HK-2 (cell line): ENCODE data around the gene GSK3B.
"Not testable (repeated sequence)": the region's sequence is repeated elsewhere in the genome, so short reads cannot be mapped to it uniquely, and the experiment has no call there.

Experiments used
- DNase-seq: peaks from one replicate; pipeline ENCODE4 v3.0.0-alpha.2; 2018; ENCODE audit not compliant: unreplicated experiment

Gene GSK3B

DNA sequence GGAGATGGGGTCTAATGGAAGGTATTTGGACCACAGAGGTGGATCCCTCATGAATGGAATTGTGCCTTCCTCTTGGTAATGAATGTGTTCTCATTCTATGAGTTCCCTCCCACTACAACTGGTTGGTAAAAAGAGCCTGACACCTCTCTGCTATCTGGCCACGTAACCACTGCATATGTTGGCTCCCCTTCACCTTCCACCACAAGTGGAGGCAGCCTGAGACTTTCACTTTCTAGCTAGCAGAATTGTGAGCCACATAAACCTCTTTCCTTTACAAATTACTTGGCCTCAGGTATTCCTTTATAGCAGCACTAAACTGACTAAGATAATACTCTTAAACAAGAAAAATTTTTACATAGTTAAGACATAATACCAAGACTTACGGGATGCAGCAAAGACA, 157.0 kb downstream of the GSK3B start:
- DNase-seq, result no peak

DNA sequence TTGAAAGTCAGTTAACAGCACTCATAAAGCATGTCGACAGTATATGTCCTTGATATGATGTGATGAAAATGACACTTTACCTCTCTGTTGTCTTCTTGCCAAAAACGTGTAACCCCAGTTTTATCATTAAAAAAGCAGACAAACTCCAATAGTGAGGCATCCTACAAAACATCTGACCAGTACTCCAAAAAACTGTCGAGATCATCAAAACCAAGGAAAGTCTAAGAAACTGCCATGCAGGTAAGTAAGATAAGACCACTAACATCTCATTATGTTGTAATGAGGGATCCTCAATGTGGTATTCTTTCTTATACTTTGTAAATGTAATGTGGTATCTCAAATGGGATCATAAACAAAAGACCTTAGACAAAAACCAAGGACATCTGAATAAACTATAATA, 160.0 kb downstream of the GSK3B start:
- no peak for DNase-seq

DNA sequence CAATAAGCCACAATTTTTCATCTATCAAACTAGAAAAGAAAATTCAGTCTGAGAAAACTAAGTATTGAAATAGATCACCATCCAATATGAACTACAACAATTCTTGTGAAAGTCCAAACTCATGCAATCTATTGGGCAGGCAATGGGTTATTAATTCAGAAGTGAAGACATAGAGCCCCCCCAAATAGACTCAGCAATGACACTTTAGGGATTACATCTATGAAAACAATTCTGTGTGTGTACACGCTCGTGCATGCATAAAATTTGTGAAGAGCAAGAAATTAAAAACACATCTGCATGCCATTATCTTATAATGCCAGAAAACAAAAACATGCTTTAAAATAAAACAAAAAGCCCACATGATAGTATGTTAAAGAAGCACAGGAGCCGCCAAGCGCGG, 161.0 kb downstream of the GSK3B start:
- no peak for DNase-seq

DNA sequence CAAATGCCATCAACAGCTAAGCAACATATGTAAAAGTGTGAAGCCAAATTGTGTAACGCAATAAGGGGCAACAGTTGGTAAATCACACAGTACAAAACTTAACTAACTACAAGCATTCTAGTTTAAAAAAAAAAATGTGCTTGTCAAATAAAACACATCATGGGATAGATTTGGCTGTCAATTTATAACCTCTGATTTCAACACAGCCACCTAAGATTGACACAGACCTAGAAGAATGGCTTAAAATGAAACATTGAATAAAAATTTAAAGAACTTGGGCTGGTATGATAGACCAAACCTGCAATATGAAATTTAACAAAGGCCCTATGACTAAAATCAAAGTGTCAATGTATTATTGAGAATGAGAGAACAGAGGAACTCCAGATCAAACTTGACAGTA, 164.0 kb downstream of the GSK3B start:
- DNase-seq, result no peak

DNA sequence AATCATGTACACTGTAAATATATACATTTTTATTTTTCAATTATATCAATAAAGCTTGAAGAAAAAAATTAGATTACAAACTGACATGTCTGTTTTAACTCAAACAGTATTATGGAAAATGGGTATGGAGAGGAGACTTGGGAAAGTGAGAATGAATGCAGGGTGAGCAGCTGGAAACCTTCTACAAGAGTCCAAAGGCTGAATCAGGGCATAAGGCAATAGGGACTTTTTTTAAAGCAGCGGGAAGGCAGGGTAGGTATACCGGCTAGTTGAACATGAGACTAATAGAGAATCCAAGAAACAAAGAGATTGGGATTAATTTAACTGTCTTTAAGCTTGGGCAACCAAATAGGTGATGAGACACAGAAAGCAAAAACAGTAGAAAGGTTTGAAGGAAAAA, 167.1 kb downstream of the GSK3B start:
- no peak for DNase-seq

DNA sequence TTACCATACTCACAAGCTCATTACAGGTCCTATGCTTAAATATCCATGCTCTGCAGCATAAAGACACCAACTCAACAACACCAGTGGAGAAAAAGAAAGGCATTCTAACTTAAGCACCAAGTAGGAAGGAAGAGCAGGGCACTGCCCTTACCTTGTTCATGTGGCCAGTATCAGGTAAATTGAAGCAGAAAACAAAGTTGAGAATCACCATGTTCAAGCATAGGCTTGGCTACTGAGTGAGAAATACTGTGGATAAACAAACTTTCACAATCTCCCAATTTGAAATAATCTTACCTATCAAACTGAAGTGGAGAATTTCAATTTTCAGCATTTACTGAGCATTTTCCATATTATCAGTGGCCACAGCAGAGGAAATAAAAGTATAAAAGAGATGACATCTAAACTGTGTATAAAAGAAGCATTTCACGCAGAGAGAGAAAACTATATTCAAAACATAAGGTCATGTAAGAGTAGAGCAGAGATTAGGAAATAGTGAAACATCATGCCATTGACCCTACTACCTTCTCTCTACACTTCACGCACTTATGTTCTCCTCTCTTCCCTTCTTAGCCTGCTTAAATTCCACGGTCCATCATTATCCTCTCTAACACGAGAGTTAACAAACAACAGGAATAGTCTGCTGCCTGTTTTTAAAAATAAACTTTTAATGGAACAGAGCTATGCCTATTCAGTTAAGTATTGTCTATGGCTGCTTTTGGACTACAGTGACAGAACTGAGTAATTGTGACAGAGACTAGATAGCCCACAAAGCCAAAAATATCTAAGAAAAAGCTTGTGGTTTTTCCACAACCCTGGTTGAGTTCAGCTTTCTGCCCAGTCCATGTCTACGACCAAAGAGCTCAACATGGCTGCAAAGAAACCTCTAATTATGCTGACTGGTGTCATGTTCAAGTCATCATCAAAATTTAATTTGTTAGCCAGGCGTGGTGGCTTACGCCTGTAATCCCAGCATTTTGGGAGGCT, 169.8 kb downstream of the GSK3B start:
- no peak for DNase-seq

DNA sequence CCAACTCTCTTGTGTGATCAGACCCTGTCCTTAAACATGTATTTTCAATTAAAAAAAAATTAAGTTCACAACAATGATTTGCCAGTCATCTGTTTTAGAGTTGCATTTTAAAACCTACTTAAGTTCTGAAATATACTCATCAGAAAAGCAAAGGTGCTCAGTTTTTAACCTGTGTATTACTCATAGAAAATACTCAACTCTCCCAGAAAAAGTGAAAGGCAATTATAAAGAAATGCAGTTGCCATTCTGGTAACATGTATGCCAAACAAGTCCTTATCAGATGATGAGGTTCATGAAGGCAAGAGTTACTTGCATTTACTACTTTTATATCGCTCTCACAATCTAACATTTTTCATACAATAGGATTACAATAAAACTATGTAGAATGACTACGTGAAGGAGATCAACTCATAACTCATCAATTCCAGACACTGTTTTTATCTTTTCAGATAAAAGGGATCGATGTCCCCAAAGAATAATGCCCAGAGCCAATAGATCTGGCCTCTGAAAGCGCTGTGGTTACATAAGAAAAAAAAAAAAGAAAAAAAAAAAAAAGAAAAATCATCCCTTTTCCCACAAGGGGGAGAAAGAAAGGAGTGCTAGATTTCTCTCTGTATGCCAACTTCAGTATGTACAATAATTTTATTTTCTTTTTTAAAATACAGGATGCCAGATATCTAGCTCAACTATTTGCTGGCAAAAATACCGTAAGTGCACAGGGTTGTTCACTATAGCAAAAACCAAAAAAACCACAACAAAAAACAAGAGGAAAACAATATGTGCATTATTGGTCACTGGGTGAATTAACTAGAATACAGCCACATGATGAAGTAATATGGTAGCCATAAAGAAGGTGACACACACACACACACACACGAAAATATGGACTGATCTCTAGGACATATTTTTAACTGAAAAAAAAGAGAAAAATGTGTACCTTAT, 175.0 kb downstream of the GSK3B start:
- DNase-seq, result no peak

DNA sequence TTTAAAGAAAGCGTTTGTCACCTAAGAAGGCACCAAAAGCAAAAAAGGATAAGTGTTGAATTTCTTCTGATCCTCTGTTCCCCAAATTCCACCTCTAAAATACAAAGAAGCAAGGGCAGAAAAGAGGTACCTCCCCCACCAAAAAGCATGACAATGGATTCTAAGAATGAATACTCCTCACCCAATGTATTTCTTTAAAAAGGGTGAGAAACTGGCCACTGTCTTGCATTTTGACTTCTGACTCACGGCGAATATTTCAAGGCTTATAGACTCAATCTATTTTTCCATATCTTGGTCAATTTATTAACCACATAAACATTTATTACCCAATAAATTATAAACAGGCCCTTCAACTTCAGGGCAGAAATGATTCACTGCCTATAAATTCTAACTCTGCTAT, 181.2 kb downstream of the GSK3B start:
- DNase-seq, result no peak

DNA sequence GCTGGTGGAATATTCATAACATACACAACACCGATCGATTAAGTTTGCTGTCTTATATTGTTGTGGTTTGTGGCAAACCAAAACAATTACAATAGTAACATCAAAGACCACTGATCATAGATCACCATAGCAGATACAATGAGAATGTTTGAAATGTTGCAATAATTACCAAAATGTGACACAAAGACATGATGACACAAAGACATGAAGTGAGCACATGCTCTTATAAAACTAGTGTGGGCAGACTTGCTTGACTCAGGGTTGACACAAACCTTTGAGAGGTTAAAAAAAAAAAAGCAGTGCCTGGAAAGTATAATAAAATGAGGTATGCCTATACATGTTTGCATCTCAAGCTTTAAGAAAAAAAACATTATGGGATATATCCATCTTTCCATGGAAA, 182.0 kb downstream of the GSK3B start:
- DNase-seq, result no peak

DNA sequence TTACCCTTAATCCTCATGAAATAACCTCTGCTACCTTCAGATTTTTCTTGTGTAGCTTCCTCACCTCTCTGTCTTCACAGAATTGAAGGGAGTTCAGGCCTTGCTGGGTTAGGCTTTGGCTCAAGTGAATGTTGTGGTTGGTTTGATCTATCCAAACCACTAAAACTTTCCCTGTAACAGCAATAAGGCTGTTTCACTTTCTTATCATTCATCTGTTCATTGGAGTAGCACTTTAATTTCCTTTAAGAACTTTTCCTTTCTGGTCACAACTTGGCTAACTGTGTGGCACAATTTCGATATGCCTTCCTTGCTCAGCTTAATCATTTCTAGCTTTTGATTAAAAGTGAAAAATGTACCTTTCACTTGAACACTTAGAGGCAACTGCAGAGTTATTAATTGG, 182.5 kb downstream of the GSK3B start:
- DNase-seq, result no peak

DNA sequence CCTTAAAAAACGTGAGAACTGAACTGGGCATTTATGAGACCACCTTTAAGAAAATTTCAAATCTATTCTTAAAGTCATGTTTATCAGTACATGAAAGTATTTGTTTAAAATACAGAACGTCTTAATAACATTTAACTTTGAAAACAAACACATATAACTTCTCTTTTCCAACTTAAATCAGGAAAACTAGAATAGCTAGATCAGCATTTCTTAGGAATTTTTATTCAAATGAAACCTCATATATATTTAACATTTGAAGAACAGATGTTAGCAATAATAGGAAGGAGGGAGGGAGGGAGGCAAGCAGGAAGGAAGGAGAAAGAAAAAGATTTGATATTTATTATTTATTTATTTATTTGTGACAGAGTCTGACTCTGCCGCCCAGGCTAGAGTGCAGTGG, 192.2 kb downstream of the GSK3B start:
- no peak for DNase-seq

DNA sequence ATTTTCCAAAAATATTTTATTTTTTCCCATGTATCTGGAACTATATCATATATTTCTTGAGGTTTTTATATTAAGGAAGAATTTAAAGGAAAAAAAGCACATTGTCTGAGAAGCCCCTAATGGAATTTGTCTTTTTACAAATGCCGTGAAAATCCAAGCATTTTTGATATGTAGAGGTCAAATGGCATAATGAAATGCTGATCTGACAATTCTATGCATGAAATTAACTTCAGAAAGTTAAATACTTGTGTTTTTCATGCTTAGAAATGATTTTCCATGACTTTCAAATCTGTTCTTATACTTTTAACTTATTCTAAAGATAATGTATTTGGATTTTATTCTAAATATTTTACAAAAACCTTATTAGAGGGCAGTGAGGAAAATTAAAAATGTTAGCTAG, 193.1 kb downstream of the GSK3B start:
- DNase-seq, result no peak

DNA sequence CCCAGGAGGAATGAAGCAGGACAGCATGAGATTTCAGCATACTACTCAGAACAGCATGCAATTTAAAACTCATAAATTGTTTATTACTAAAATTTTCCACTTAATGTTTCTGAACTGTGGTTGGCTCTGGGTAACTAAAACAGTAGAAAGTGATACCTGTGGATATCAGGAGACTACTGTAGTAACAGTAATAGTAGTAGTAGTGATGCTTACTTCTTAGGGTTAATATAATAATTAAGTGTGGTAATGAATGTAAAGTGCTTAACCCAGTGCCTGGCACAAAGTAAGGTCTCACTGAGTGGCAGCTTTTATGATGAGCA, 195.1 kb downstream of the GSK3B start:
- DNase-seq, result no peak

DNA sequence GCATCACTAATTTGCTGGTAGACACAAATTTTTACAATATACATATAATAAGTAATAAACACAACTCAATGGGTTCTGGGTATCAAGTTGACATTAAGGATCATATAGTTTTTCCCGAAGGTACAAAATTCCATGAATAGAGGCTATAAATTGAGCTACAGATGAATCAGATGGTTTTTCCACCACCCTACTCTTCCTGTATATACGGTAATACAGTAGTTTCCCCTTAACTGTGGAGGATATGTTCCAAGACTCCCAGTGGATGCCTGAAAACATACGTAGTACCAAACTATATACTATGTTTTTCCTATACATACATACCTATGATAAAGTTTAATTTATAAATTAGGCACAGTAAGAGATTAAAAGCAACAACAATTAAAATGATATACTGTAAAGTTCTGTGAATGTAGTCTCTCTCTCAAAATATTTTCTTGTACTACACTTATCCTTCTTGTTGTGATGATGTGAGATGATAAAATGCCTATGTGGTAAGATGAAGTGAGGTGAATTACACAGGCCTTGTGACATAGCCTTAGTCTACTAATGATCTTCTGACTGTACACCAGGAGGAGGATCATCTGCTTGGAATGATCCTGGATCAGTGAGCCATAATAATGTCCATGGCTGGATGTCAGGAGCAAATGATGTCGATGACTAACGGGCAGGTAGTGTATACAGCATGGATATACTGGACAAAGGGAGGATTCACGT, 195.6 kb downstream of the GSK3B start:
- peak; percentile 10 for DNase-seq

DNA sequence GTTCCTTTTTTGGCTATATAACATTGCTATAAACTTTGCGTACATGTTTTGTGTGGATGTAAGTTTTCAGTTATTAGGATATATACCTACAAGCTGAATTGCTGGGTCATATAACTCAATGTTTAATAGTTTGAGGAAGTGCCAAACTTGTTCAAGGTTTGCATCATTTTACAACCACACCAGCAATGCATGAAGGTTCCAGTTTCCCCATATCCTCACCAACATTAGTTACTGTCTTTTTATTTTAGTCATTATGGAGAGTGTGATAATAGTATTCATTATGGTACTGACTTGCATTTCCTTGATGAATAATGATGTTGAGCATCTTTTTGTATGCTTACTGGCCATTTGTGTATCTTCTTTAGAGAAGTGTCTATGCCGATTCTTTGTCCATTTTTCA, 200.1 kb downstream of the GSK3B start:
- DNase-seq, result no peak

DNA sequence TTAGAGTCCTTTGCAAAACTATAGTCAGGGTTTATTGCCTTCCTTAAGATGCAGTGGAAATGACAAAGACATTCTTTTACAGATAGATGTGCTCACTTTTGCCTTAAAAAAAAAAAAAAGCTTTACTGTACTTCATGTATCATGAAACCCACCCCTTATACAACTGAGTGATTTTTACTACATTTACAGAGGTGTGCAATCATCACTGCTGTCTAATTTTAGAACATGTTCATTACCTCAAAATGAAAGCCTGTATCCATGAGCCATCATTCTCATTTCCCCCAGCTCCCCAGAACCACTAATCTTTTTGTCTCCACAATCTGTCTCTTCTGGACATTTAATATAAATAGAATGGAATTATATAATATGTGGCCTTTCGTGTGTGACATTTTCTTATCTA, 200.5 kb downstream of the GSK3B start:
- DNase-seq, result no peak

DNA sequence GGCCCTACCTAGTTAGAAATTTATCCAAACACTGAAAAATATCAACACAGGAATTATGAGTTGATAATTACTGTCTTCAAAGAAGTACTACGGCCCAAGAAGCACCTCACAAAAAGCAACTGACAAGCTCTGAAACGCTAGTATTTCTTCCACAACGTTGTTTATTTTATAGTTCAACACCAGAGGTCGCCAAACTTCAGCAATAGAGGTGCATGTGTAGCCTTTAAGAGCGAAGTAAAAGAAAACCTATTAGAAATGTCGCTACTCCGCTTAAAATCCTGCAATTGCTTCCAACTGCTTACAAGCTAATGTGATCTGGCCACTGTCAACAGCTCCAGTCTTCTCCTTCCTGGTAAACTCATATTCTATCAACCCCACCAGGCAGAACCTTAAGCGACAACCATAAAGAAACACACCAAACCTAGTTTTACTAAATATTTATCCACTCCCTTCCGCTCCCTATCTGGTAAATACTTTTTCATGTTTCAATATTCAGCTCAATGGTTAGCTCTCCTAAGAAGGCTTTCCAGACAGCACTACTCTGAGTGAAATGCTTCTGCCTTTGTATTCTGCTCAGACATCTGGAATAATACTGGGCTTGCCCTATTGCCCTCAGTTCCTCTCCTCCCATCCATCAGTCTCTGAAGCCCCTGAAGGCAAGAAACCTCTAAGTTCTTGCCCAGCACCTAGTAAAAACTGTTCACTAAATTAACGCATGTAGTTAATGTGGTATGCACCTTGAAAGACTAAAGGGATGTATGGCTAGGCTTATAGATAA, 202.1 kb downstream of the GSK3B start:
- DNase-seq, result peak; percentile 5

DNA sequence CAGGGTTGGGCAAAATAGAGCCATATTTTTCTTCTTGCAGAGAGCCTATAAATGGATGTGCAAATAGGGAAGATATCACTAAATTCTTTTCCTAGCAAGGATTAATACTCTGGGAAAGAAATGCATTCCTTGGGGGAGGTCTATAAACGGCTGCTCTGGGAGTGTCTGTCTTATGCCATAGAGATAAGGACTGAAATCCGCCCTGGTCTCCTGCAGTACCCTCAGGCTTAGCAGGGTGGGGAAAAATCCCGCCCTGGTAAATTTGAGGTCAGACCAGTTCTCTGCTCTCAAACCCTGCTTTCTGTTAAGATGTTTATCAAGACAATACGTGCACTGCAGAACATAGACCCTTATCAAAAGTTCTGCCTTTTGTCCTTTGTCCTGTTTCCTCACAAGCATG, 205.6 kb downstream of the GSK3B start:
- DNase-seq, result not testable (repeated sequence)

DNA sequence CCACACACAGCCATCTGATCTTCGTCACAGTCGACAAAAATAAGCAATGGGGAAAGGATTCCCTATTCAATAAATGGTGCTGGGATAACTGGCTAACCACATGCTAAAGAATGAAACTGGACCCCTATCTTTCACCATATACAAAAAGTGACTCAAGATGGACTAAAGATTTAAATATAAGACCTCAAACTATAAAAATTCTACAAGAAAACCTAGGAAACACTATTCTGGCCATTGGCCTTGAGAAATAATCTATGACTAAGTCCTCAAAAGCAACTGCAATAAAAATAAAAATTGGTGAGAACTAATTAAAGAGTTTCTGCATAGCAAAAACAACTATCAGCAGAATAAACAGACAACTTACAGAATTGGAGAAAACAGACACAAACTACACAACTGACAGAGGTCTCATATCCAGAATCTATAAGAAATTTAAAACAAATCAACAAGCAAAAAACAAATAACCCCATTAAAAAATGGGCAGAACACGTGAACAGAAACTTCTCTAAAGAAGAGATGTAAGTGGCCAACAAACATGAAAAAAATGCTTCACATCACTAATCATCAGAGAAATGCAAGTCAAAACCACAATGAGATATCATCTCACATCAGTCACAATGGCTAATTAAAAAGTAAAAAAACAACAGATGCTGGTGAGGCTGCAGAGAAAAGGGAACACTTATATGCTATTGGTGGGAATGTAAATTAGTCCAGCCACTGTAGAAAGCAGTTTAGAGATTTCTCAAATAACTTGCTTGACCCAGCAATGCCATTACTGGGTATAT, 208.3 kb downstream of the GSK3B start:
- no peak for DNase-seq

DNA sequence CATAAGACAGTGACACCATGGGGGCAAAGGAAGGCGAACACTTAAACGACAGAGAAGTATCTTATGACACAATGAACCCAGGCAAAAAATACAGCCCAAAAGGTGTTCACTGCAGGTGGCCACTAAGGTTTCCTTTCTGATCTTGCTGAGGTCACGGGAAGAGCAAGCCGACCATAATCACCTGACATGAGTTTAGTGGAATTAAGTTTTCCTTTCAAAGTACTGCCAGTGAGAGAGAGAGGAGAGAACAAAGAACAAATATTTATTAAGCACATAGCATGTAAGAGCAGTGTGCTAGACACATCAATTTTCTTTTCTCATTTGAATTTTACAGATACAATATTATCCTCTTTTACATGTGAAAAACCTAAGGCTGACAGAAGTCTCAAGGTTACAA, 210.1 kb downstream of the GSK3B start:
- DNase-seq, result no peak
